ENCODE measurements around the gene VCAN. TPM values are rescaled to one million over a fixed set of nuclear protein-coding genes. Genes with fewer than 3 reads are reported as not detected.
A peak's percentile ranks its signal among the peaks of the same experiment; 100 is the strongest.

VCAN gene
- total RNA-seq, 1 donor from 2014 or later: 178 TPM

DNA sequence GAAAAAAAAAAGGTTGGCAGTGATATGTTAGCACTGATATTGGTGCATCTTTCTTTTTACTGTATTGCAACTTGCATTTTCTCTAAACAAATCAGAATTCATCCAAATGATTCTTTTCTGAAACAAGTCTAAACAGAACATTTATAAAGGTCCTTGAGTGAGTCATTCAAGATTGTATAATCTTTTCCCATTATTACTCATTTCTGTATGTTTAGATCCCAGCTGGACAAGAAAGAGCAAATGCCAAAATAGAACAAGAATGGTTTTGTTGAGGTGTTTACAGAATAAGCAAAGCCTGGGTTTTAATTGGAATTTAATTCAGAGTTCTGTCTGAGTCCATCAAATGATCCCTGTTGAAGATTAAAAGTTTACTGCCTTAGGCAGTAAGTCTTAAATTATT, 112.3 kb downstream of the VCAN start:
- no peaks in the 10 kb centered on the region for H3K27me3 ChIP-seq (ENCODE audit: control insufficient read depth, insufficient read depth, low read length)
- DNase-seq (ENCODE audit: low read depth): no peak
- peaks cover 1% of the 10 kb centered on the region for H3K36me3 ChIP-seq (ENCODE audit: control insufficient read depth, insufficient read depth, low read length)
- no peak overlapping the region for H3K4me3 ChIP-seq (ENCODE audit: low read depth, low read length)
- TF ChIP-seq, protein P1, sequence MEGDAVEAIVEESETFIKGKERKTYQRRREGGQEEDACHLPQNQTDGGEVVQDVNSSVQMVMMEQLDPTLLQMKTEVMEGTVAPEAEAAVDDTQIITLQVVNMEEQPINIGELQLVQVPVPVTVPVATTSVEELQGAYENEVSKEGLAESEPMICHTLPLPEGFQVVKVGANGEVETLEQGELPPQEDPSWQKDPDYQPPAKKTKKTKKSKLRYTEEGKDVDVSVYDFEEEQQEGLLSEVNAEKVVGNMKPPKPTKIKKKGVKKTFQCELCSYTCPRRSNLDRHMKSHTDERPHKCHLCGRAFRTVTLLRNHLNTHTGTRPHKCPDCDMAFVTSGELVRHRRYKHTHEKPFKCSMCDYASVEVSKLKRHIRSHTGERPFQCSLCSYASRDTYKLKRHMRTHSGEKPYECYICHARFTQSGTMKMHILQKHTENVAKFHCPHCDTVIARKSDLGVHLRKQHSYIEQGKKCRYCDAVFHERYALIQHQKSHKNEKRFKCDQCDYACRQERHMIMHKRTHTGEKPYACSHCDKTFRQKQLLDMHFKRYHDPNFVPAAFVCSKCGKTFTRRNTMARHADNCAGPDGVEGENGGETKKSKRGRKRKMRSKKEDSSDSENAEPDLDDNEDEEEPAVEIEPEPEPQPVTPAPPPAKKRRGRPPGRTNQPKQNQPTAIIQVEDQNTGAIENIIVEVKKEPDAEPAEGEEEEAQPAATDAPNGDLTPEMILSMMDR (IDR thresholded peaks at IDR 0.05; ENCODE audit: insufficient read depth, low read length, poor library complexity, severe bottlenecking): no peak

DNA sequence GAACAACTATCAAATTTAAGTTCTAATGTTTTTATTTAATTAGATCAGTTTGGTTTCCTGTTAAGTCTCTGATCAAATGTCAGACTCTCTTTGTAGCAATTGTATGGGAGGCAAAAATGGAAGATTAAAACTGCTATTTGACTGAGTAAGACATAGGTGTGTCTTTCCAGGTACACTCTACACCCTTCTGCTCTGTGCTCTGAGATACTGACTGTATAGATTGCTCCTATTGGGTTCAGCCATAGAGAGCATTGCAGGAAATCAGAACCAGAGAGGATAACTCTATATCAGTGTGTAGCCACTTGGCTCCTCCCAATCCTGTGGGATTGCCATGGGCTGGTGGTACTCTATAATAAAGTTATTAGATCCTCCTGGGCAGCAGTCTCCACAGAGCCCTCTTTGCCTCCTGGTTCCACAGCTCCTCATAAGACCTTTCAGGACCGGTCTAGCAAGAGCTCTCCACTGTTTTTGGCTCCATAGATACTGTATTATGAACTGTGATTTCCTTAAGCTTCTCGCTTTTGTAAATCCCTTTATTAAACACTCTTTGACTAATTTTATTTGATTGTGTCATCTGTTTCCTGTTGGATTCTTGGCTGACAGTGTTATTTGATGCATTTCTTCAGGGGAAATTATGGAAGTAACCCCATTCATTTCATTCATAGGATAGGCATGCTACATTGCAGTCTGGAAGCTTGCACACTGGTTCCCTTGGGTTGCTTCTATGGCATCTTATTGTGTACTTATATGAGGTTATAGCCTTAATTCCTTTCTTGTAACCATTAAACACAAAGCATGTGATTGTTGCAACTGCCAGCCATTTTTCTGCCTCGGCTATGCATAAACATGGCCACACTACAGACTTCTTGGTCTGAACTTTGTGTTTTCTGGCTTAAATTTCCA, 115.6 kb downstream of the VCAN start:
- TF ChIP-seq, protein P1 (IDR thresholded peaks at IDR 0.05; ENCODE audit: insufficient read depth, low read length, poor library complexity, severe bottlenecking): no peak
- H3K4me3 ChIP-seq (ENCODE audit: low read depth, low read length): no peak overlapping the region
- DNase-seq (ENCODE audit: low read depth): no peak
- H3K27me3 ChIP-seq (ENCODE audit: control insufficient read depth, insufficient read depth, low read length): no peaks in the 10 kb centered on the region
- no peaks in the 10 kb centered on the region for H3K36me3 ChIP-seq (ENCODE audit: control insufficient read depth, insufficient read depth, low read length)

DNA sequence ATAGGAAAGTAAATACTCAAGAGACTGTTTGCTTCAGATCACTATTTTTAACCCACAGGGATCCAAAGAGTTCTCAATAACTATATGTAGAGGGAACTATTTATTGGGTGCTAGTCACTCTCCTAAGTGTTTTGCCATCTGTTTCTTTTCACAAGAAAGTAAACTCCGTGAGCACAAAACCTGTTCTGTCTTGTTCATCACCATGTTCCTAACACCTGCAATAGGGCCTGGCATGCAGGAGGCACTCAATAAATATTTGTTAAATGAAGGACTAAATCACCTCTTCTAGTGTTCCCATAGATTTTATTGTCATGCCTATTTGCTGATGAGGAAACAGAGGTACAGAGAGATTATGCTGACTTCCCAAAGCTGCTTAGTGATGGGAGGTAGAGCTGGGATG, 118.2 kb downstream of the VCAN start:
- TF ChIP-seq, protein P1 (IDR thresholded peaks at IDR 0.05; ENCODE audit: insufficient read depth, low read length, poor library complexity, severe bottlenecking): no peak
- no peaks in the 10 kb centered on the region for H3K27me3 ChIP-seq (ENCODE audit: control insufficient read depth, insufficient read depth, low read length)
- DNase-seq (ENCODE audit: low read depth): no peak
- H3K4me3 ChIP-seq (ENCODE audit: low read depth, low read length): no peak overlapping the region
- H3K36me3 ChIP-seq (ENCODE audit: control insufficient read depth, insufficient read depth, low read length): no peaks in the 10 kb centered on the region

DNA sequence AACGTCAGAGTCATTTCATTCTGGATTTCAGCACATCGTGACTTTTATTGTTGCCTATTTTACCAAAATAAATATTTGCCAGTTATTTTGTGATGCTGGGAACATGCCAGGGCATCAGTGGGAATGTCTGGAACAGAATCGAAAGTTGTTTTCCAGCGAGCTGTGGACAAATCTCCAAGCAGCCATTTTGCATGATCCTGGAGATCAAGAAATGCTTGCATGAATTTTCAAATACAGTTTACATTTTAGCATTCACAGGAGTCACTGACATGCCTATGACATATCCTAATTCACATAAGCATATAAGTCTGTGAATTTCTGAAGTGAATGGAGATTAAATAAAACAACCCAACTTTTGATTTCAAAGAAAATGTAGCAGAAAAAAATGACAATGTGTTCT, 119.4 kb downstream of the VCAN start:
- no peaks in the 10 kb centered on the region for H3K36me3 ChIP-seq (ENCODE audit: control insufficient read depth, insufficient read depth, low read length)
- no peak overlapping the region for H3K4me3 ChIP-seq (ENCODE audit: low read depth, low read length)
- TF ChIP-seq, protein P1 (IDR thresholded peaks at IDR 0.05; ENCODE audit: insufficient read depth, low read length, poor library complexity, severe bottlenecking): no peak
- no peaks in the 10 kb centered on the region for H3K27me3 ChIP-seq (ENCODE audit: control insufficient read depth, insufficient read depth, low read length)
- no peak for DNase-seq (ENCODE audit: low read depth)

DNA sequence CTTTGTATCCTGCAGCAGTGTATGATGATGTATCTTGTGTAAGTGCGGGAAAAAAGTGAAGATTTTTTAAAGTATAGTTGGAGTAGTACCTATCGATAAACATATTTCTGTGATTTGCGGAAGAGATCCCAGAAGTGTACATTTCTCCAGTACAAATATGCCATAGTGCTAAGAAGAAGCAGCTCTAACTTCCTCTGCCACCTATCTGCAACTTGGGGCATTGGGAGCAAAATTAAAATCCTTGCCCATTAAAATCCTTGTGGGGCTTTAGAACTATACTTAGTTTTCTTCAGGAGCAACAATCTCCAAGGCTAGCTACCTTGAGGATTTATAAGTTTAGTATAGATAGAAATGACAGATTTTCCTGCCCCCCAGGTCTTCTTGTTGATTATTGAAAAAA, 123.7 kb downstream of the VCAN start:
- H3K4me3 ChIP-seq (ENCODE audit: low read depth, low read length): no peak overlapping the region
- DNase-seq (ENCODE audit: low read depth): no peak
- no peaks in the 10 kb centered on the region for H3K27me3 ChIP-seq (ENCODE audit: control insufficient read depth, insufficient read depth, low read length)
- no peaks in the 10 kb centered on the region for H3K36me3 ChIP-seq (ENCODE audit: control insufficient read depth, insufficient read depth, low read length)
- TF ChIP-seq, protein P1 (IDR thresholded peaks at IDR 0.05; ENCODE audit: insufficient read depth, low read length, poor library complexity, severe bottlenecking): peak; percentile 14

DNA sequence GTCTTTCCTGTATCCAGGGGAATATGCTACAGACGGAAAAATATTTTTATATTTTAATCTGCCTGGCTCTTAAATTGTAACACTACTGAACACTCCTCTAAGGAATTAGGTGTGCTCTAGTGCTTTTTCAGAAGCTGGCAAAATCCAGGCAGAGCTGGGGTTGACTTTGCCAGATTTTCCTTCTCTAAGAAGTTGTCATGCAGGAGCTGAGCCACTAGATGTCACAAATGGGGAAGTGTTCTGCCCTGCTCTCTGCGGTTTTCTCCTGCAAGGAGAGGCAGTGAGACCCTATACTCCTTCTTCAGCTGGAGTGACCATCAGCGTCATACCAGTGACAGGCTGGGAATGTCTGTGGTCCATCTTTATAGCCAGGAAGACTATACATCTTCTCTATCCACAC, 136.6 kb downstream of the VCAN start:
- peak; percentile 10 for DNase-seq (ENCODE audit: low read depth)
- H3K36me3 ChIP-seq (ENCODE audit: control insufficient read depth, insufficient read depth, low read length): no peaks in the 10 kb centered on the region

More for the DNA sequence above, 136.6 kb downstream of the VCAN start:
- no peak overlapping the region for H3K4me3 ChIP-seq (ENCODE audit: low read depth, low read length)
- TF ChIP-seq, protein P1 (IDR thresholded peaks at IDR 0.05; ENCODE audit: insufficient read depth, low read length, poor library complexity, severe bottlenecking): peak; percentile 78
- H3K27me3 ChIP-seq (ENCODE audit: control insufficient read depth, insufficient read depth, low read length): no peaks in the 10 kb centered on the region
